Ovary (tissue), 9 donors: ENCODE results near the gene UQCC5. TPM values are rescaled to one million over a fixed set of nuclear protein-coding genes. Genes with fewer than 3 reads are reported as not detected.

ENCODE experiments used
- DNase-seq, 5 donors: peaks; one replicate each; pipeline ENCODE4 v3.0.0-alpha.2; 2019 to 2020
- H3K27ac ChIP-seq, 2 donors: fragments of 200-600 bp; one replicate each; pipeline versions ENCODE4 v1.5.1 to v1.8.0; 2019 to 2022
- H3K27me3 ChIP-seq: fragments of 200-600 bp; one replicate; pipeline ENCODE4 v1.8.0; 2022
- H3K36me3 ChIP-seq: fragments of 200-600 bp; sonication (generic); one replicate; pipeline ENCODE4 v1.5.1; 2019
- H3K4me1 ChIP-seq: one replicate; pipeline ENCODE4 v1.8.1; 2013; ENCODE audit warnings: mild to moderate bottlenecking, moderate library complexity; ENCODE audit not compliant: insufficient read depth
- H3K4me3 ChIP-seq: fragments of 200-600 bp; sonication (generic); one replicate; pipeline ENCODE4 v1.5.1; 2017
- H3K9me3 ChIP-seq, 2 donors: fragments of 200-600 bp in 1 of 2; sonication (generic) in 1 of 2; one replicate each; pipeline versions ENCODE4 v1.5.1 to v1.8.1; 2013 to 2019; ENCODE audit warnings: mild to moderate bottlenecking in 1 of 2, moderate library complexity in 1 of 2
- EP300 ChIP-seq: sonication (generic); formaldehyde crosslinking; IDR thresholded peaks from one replicate; pipeline ENCODE4 v1.6.1; 2017; ENCODE audit warnings: antibody characterized with exemption
- POLR2A ChIP-seq: fragments of 450-650 bp; IDR thresholded peaks from one replicate; pipeline ENCODE4 v1.6.1; 2017; ENCODE audit warnings: antibody characterized with exemption, mild to moderate bottlenecking, moderate library complexity
- whole genome bisulfite sequencing, 3 donors: extraction: QIAGEN DNeasy Blood & Tissue Kit in 1 of 3; methylation state at CpG; one replicate each; pipeline versions ENCODE4 v1.1.5 to v1.1.7; 2013 to 2017; 5-methylcytosine and 5-hydroxymethylcytosine counted together
- intact Hi-C, 4 donors: fragments of 100-400 bp; cut with DNase I; formaldehyde crosslinking; loops; one replicate each; pipeline versions ENCODE4 v1.11.0 to v1.15.1; 2022 to 2023
- polyA plus RNA-seq, 2 donors: library from polyadenylated mRNA; stranded (reverse); fragments of 200-250 nt in 1 of 2; fragments of 350-450 nt in 1 of 2; fragmentation: Illumina TruSeq in 1 of 2; extraction: RNeasy Lipid Tissue Mini Kit (QIAGEN cat#74804) in 1 of 2; gene quantifications; one replicate each; pipeline ENCODE4 v1.2.3, GENCODE V29; 2013 to 2014
- total RNA-seq, 7 donors: library from RNA; depleted of rRNA in 2 of 7; stranded (reverse); fragments of >200 nt in 2 of 7; fragmentation: NEBNext Ultra II Directional in 3 of 7; extraction: Animal tissue kit (Norgen Biotek cat#: 25700) in 3 of 7; gene quantifications; one replicate each; pipeline versions ENCODE4 v1.1.0 to v1.2.4, GENCODE V29; 2016 to 2023
- TF ChIP-seq, protein P1 (sequence below), 3 donors: fragments of 450-650 bp in 2 of 3; fragments of 200-600 bp in 1 of 3; IDR thresholded peaks; one replicate each; pipeline versions ENCODE4 v1.5.1 to v1.8.0; 2016 to 2022; ENCODE audit warnings: antibody characterized with exemption in 3 of 3, mild to moderate bottlenecking in 1 of 3
- donor health status: DM: no; HTN: no; CAD: no; lungs with moderate emphysema.
- donor health status: DM: no; HTN: no; CAD: no.
- donor health status: Bipolar disorder and iron deficiency.
- donor health status: DM: yes; HTN: yes; CAD: no.
- donor health status: DM: no; HTN: no; CAD: no.
- donor health status: DM: yes; HTN: yes; CAD: no.

UQCC5 gene
- total and polyA plus RNA-seq, 9 donors = 1.4 to 53.0 (median 27.4) TPM

DNA sequence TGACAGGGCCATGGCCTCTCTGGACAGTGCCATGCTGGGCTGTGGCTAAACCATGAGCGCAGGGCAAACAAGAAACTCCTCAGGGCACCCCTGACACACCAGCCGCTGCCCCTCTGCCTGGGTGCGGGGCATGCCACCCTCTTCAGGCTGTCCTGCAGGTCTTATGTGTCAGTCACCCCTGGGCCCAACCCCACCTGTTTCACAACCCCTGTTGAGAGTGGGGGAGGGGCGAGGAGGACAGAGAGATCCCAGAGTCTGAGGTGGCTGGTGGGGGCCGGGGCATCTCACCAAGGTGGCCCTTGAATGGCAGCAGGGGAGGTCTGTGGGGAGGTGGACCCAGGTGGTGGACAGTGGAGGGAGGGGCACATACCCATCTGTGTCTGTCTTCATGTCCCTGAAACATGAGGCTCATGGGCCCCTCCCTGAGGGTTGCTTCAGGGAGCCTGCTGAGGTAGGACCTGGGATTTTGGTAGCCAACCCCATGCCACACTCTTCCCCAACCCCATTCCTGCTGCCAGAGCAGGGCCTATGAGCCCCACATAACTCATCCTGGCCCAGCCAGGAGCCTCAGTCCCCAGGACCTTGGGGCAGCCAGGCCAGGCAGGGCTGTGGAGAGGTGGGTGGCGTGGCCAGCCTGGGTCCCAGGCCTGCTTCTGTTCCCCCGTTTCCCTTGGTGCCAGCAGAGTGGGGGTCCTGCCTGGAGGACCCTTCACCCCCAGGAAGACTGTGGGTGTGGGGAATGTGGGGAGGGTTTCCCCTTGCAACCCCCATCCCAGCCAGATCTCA lies 43.0 kb upstream of the UQCC5 start:
- Histone ChIP-seq H3K4me3 (no peak overlapping the region), H3K27ac (no peak overlapping the region), H3K36me3 (no peaks in the 10 kb centered on the region), H3K9me3 (no peaks in the 10 kb centered on the region), H3K4me1 (no peaks in the 10 kb centered on the region), H3K27me3 (no peaks in the 10 kb centered on the region)
- intact Hi-C loops = no loop called here
- TF ChIP-seq EP300 (no peak), POLR2A (no peak)
- TF ChIP-seq, protein P1, sequence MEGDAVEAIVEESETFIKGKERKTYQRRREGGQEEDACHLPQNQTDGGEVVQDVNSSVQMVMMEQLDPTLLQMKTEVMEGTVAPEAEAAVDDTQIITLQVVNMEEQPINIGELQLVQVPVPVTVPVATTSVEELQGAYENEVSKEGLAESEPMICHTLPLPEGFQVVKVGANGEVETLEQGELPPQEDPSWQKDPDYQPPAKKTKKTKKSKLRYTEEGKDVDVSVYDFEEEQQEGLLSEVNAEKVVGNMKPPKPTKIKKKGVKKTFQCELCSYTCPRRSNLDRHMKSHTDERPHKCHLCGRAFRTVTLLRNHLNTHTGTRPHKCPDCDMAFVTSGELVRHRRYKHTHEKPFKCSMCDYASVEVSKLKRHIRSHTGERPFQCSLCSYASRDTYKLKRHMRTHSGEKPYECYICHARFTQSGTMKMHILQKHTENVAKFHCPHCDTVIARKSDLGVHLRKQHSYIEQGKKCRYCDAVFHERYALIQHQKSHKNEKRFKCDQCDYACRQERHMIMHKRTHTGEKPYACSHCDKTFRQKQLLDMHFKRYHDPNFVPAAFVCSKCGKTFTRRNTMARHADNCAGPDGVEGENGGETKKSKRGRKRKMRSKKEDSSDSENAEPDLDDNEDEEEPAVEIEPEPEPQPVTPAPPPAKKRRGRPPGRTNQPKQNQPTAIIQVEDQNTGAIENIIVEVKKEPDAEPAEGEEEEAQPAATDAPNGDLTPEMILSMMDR (IDR thresholded peaks at IDR 0.05) = no peak
- 88 to 97% (median 94%) methylated on average over 6 to 7 of the region's 7 CpGs for WGBS, 3 donors
- no peak for DNase-seq

DNA sequence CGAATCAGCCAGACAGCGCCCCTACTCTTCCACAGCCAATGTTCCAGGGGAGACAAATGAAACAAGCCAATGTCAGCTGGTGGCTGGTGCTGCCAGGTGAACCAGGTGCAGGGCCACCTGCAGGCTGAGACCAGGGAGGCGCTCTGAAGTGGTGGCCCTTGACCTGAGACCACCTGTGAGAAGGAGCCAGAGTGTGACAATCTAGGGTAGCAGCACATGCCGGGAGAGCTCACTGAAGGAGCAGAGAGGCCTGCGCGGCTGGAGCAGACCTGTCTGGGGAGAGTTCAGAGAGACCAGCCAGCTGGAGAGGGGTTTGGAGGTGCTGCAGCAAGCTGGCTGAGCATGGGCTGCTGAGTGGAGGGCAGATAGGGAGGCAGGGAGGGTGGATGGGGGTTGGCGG lies 42.0 kb upstream of the UQCC5 start:
- intact Hi-C loops = no loop called here
- 65 to 74% (median 74%) methylated on average over 7 of the region's 7 CpGs for WGBS, 3 donors
- no peaks in the 10 kb centered on the region for H3K36me3 ChIP-seq
- no peaks in the 10 kb centered on the region for H3K4me1 ChIP-seq
- H3K9me3 ChIP-seq = no peaks in the 10 kb centered on the region
- H3K27ac ChIP-seq = no peak overlapping the region
- no peaks in the 10 kb centered on the region for H3K27me3 ChIP-seq
- no peak for TF ChIP-seq EP300
- no peak for TF ChIP-seq POLR2A
- TF ChIP-seq, protein P1 (IDR thresholded peaks at IDR 0.05) = no peak
- H3K4me3 ChIP-seq = no peak overlapping the region
- DNase-seq = no peak

DNA sequence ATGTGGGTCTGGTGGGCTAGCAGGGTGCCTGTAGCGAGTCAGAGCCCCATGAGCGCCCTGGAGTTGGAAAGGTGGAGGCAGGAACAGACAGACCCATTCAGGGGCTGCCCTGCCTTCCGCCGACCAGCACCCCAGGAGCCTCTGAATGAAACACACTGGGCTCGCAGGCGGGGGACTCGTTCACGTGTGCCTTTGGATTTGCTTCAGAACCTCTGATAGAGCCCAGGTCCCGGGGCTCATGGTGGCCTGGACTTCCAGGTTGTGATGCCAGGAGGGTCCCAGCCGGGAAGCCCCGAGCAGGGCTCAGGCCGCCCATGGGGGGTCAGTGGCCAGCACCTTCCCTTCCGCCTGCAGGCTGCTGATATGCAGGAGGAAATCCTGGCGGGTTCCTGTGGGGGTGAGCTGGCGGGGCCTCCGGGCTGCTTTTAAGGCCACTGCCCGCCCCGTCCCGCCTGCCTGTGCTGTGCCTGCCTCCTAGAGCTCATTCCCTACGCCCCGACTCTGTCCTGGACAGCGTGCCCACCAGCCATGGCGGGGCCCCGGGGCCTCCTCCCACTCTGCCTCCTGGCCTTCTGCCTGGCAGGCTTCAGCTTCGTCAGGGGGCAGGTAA lies 41.4 kb upstream of the UQCC5 start, which contains the start of gene STAB1:
Gene STAB1 (plus strand): TSS at position 453 of the 610 bp plus-strand sequence. CDS start 76 bp downstream, at position 529.
- Histone ChIP-seq H3K27me3 (no peaks in the 10 kb centered on the region), H3K4me3 (peak within 1 kb of the TSS; percentile 8), H3K36me3 (no peaks in the 10 kb centered on the region), H3K9me3 (no peaks in the 10 kb centered on the region), H3K4me1 (no peaks in the 10 kb centered on the region), H3K27ac (peak within 1 kb of the TSS in 1 of 2 donors; percentile 37)
- TF ChIP-seq, protein P1 (IDR thresholded peaks at IDR 0.05) = no peak
- WGBS, 3 donors = 36 to 47% (median 47%) methylated on average over 25 of the region's 25 CpGs
- peak in 2 of 5 donors; percentile 53 to 62 for DNase-seq
- intact Hi-C loops = no loop called here

DNA sequence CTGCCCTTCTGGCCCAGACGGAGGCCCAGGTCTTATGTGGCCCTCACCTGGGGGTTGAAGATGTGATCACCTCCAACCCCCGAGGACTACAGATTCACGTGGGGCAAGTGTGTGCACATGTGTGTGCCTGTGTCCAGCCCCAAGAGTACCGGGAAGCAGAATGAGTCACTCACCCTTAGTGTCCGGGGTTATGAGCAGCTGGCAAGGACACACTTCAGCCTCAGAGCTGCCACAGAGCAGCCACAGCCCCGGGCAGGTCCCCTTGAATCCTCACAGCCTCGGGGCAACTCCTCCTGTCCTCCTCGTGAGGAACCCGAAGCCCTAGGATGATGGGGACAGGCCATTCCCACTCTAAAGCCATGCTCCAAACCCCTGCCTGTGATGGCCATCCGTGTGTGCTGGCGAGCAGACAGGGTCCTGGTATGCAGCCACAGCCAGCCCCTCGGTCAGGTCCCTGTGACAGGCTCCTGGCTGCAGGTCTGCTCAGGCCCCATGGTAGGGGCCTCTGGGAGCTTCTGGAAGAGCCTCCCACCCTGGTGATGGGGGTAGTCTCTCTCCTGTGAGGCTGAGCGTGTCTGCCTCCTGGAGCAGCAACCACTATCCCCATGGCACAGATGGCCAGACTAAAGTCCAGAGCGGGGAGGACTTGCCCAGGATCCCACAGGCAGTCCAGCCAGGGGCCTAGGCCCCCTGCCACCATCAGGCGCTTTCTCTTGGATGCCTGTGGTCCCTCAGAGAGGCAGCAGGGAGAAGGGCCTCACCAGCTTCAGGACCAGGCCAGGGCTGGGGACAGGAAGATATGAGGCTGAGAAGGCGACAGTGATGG lies 40.4 kb upstream of the UQCC5 start:
- no peak for DNase-seq
- Histone ChIP-seq H3K27me3 (no peaks in the 10 kb centered on the region), H3K9me3 (no peaks in the 10 kb centered on the region), H3K27ac (no peak overlapping the region), H3K4me3 (no peak overlapping the region), H3K36me3 (no peaks in the 10 kb centered on the region), H3K4me1 (no peaks in the 10 kb centered on the region)
- TF ChIP-seq POLR2A (no peak), EP300 (no peak)
- TF ChIP-seq, protein P1 (IDR thresholded peaks at IDR 0.05) = no peak
- WGBS, 3 donors = 77 to 80% (median 79%) methylated on average over 15 to 16 of the region's 16 CpGs
- intact Hi-C loops = no loop called here
